Astrocyte of the spinal cord (primary cell): ENCODE data around the gene INPP5B.

ENCODE experiments used
- DNase-seq: peaks from one replicate; pipeline ENCODE4 v3.0.0; 2011; ENCODE audit warnings: low read depth, low spot score
- H3K4me3 ChIP-seq: 2 replicates; pipeline ENCODE4 v1.5.1; 2011; ENCODE audit warnings: low read depth, mild to moderate bottlenecking, low read length, moderate library complexity
- in situ Hi-C: cut with HindIII; loops from 2 replicates; pipeline ENCODE4 v1.10.0; 2017; ENCODE audit warnings: low sequenced_read_pairs
- TF ChIP-seq, protein P1 (sequence below): IDR thresholded peaks from 2 replicates; pipeline ENCODE4 v1.5.1; 2012; ENCODE audit warnings: low read depth, mild to moderate bottlenecking, low read length, inconsistent platforms

The INPP5B gene

DNA sequence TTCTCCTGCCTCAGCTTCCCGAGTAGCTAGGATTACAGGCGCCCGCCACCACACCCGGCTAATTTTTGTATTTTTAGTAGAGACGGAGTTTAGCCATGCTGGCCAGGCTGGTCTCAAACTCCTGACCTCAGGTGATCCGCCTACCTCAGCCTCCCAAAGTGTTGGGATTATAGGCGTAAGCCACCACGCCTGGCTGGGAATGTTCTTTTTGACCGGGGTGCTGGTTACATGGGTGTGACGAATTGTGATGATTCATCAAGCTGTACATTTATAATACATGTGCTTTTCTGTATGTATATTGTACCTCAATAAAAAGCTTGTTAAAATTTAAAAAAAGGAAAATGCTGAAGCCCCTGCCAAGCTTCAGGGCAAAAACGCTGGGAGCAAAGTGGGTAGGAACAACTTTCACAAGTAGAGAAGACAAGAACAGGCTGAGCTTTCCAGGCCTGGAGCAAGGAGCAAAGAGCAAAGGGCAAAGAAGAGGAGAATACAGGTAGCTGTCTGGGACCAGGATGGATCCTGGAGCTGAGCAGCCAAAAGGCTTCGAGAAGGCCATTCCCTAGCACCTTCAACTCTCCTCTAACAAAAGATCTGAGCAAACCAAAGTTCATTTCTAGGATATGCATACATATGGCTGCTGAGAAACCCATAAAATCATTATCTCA is 118.3 kb downstream of the INPP5B start:
- no peak overlapping the region for H3K4me3 ChIP-seq
- in situ Hi-C loops, result no loop called here
- DNase-seq, result no peak
- TF ChIP-seq, protein P1, sequence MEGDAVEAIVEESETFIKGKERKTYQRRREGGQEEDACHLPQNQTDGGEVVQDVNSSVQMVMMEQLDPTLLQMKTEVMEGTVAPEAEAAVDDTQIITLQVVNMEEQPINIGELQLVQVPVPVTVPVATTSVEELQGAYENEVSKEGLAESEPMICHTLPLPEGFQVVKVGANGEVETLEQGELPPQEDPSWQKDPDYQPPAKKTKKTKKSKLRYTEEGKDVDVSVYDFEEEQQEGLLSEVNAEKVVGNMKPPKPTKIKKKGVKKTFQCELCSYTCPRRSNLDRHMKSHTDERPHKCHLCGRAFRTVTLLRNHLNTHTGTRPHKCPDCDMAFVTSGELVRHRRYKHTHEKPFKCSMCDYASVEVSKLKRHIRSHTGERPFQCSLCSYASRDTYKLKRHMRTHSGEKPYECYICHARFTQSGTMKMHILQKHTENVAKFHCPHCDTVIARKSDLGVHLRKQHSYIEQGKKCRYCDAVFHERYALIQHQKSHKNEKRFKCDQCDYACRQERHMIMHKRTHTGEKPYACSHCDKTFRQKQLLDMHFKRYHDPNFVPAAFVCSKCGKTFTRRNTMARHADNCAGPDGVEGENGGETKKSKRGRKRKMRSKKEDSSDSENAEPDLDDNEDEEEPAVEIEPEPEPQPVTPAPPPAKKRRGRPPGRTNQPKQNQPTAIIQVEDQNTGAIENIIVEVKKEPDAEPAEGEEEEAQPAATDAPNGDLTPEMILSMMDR, result no peak

DNA sequence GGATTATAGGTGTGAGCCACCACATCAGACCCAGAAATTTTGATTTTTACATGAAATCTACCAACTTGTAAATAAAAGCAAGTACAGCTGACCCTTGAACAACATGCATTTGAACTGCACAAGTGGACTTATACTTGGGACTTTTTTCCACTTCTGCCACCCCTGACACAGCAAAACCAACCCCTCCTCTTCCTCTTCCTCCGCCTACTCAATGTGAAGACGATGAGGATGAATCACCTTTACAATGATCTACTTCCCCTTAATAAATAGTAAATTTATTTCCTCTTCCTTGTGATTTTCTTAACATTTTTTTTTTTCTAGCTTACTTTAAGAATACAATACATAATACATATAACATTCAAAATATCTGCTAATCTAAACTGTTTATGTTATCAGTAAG is 121.3 kb downstream of the INPP5B start:
- in situ Hi-C loops, result no loop called here
- DNase-seq, result no peak
- no peak overlapping the region for H3K4me3 ChIP-seq
- TF ChIP-seq, protein P1, result no peak

DNA sequence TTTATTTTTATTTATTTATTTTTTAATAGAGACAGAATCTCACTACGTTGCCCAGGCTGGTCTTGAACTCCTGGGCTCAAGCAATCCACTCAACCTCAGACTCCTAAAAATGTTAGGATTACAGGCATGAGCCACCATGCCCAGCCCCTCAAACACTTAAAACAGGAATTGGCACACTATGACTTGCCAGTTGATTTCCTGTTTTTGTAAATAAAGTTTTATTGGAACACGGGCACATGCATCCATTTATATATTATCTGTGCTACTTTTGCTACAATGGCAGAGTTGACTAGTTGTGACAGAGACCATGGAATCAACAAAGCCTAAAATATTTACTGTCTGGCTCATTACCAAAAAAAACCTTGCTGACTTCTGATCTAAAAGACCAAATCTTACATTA is 122.9 kb downstream of the INPP5B start:
- TF ChIP-seq, protein P1, result no peak
- no peak for DNase-seq
- H3K4me3 ChIP-seq, result no peak overlapping the region
- in situ Hi-C loops, result no loop called here

DNA sequence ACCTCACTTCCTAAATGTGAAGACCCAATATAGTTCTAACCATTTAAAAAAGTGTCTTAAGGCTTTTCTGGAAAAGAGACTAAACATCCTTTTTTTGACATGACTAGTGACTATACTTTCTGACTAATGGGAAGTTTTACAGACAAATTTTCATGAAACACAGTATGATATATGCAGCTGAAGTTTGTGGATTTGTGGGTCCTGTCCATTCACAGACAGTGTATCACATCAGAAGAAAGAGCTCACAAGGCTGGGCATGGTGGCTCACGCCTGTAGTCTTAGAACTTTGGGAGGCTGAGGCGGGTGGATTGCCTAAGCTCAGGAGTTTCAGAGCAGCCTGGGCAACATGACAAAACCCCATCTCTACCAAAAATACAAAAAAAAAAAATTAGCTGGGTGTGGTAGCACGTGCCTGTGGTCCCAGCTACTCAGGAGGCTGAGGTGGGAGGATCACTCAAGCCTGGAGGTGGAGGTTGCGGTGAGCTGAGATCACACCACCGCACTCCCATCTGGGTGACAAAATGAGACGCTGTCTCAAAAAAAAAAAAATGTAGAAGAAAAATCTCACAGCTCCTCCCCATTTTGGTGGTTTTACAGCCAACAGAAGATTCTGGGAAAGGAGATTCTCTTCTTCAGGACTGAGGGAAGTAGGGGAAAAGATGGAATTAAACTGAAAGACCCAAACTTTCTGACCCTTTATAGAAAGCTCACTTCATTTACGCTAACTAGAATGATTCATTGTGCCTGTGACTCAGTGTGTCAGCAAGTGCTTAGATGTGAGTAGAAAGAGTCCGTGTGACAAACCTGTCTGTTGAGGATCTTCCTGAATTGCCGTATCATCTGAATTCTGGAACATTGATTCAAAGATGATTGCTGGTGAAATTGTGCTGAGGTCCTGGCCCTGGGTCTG is 123.7 kb downstream of the INPP5B start:
- in situ Hi-C loops, result no loop called here
- H3K4me3 ChIP-seq, result no peak overlapping the region
- TF ChIP-seq, protein P1, result no peak
- DNase-seq, result no peak

DNA sequence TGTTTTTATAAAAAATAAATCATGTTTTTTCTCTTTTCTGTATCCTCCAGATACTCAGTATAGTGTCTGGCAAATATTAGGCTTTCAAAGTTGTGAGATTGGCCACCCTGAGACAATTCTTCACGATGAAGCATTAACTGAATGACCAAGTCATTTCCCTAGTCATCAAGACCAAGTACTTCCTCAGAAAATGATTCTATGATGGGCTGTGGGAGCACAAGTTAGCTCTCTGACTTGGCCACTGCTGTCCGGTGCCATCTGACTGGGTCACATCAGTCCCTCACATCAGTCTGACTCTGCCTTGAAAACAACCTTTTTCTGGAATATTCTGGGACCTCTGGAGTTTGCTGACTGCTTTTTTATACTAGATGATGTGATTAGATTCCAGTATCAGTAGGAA is 125.4 kb downstream of the INPP5B start:
- TF ChIP-seq, protein P1, result no peak
- DNase-seq, result no peak
- in situ Hi-C loops, result no loop called here

DNA sequence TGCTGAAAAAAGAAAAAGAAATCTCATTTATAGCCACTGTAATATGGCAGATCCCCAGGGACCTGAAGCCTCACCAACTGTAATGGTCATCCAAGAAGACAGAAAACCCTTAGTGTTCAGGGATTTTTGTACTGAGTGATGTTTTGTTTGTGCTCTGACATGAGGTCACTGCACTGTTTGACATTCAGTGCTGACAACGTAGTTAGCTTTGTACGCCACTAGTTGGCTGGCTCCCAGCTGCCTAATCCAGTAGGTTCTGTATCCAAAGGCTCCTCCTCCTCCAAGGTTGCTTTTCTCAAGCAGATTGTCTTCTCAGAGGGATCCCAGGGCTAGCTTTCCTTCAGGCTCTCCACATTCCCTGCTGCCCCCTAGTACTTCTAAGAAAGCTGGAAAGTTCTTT is 129.4 kb downstream of the INPP5B start:
- TF ChIP-seq, protein P1, result no peak
- in situ Hi-C loops, result no loop called here
- DNase-seq, result no peak
- no peak overlapping the region for H3K4me3 ChIP-seq

More for the DNA sequence above, 125.4 kb downstream of the INPP5B start:
- no peak overlapping the region for H3K4me3 ChIP-seq
